ENCODE data around the gene GRK4.

DNA sequence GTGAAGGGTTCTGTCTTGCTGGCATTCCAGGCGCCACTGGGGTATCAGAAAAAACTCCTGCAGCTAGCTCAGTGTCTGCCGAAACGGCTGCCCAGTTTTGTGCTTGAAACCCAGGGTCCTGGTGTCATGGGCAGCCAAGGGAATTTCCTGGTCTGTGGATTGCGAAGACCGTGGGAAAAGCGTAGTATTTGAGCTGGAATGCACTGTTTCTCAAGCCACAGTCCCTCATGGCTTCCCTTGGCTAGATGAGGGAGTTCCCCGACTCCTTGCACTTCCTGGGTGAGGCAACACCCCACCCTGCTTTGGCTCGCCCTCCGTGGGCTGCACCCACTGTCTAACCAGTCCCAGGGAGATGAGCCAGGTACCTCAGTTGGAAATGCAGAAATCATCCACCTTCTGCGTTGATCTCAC lies 40.2 kb upstream of the GRK4 start:
- TF ChIP-seq, protein P1, sequence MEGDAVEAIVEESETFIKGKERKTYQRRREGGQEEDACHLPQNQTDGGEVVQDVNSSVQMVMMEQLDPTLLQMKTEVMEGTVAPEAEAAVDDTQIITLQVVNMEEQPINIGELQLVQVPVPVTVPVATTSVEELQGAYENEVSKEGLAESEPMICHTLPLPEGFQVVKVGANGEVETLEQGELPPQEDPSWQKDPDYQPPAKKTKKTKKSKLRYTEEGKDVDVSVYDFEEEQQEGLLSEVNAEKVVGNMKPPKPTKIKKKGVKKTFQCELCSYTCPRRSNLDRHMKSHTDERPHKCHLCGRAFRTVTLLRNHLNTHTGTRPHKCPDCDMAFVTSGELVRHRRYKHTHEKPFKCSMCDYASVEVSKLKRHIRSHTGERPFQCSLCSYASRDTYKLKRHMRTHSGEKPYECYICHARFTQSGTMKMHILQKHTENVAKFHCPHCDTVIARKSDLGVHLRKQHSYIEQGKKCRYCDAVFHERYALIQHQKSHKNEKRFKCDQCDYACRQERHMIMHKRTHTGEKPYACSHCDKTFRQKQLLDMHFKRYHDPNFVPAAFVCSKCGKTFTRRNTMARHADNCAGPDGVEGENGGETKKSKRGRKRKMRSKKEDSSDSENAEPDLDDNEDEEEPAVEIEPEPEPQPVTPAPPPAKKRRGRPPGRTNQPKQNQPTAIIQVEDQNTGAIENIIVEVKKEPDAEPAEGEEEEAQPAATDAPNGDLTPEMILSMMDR (IDR thresholded peaks at IDR 0.05), result no peak
- no peak for TF ChIP-seq POLR2A (IDR thresholded peaks at IDR 0.05)

Measured in breast epithelium (tissue), 3 donors.